Astrocyte of the spinal cord (primary cell): ENCODE data around the gene TNFRSF19.
"Not testable (repeated sequence)": the region's sequence is repeated elsewhere in the genome, so short reads cannot be mapped to it uniquely, and the experiment has no call there.

ENCODE experiments used
- DNase-seq: peaks from one replicate; pipeline ENCODE4 v3.0.0; 2011; ENCODE audit warnings: low read depth, low spot score
- H3K4me3 ChIP-seq: 2 replicates; pipeline ENCODE4 v1.5.1; 2011; ENCODE audit warnings: low read depth, mild to moderate bottlenecking, low read length, moderate library complexity
- CTCF ChIP-seq: IDR thresholded peaks from 2 replicates; pipeline ENCODE4 v1.5.1; 2012; ENCODE audit warnings: low read depth, mild to moderate bottlenecking, low read length, inconsistent platforms
- in situ Hi-C: cut with HindIII; loops from 2 replicates; pipeline ENCODE4 v1.10.0; 2017; ENCODE audit warnings: low sequenced_read_pairs

The TNFRSF19 gene

GRCh38 chr13:23570099-23570920 lies at the start of gene TNFRSF19:
TNFRSF19 (plus strand) TSS chr13:23570412; CDS start chr13:23590184, 19,772 bp downstream.
- in situ Hi-C loops: no loop called here
- no peak for TF ChIP-seq CTCF
- H3K4me3 ChIP-seq: peak within 1 kb of the TSS; percentile 43
- peak; percentile 89 for DNase-seq

GRCh38 chr13:23529926-23530325 lies 40.3 kb upstream of the TNFRSF19 start:
- H3K4me3 ChIP-seq, in situ Hi-C loops: not testable (repeated sequence)

GRCh38 chr13:23531446-23531845 lies 38.8 kb upstream of the TNFRSF19 start:
- no peak for DNase-seq
- in situ Hi-C loops: no loop called here
- TF ChIP-seq CTCF: no peak
- no peak overlapping the region for H3K4me3 ChIP-seq

More at GRCh38 chr13:23529926-23530325, 40.3 kb upstream of the TNFRSF19 start:
- DNase-seq: not testable (repeated sequence)

- DNase-seq: no peak
- no peak for TF ChIP-seq CTCF
- in situ Hi-C loops: no loop called here
Measured at GRCh38 chr13:23534090-23534489, 36.1 kb upstream of the TNFRSF19 start.

GRCh38 chr13:23541221-23541824 lies 28.9 kb upstream of the TNFRSF19 start:
- no peak for TF ChIP-seq CTCF
- H3K4me3 ChIP-seq: no peak overlapping the region
- in situ Hi-C loops: no loop called here
- DNase-seq: peak; percentile 7

More at GRCh38 chr13:23534090-23534489, 36.1 kb upstream of the TNFRSF19 start:
- H3K4me3 ChIP-seq: no peak overlapping the region

GRCh38 chr13:23544668-23545067 lies 25.5 kb upstream of the TNFRSF19 start:
- DNase-seq: no peak
- no peak for TF ChIP-seq CTCF
- H3K4me3 ChIP-seq: no peak overlapping the region
- in situ Hi-C loops: no loop called here

- TF ChIP-seq CTCF: no peak
- peak; percentile 48 for DNase-seq
- H3K4me3 ChIP-seq: peak overlapping the region; percentile 52
- in situ Hi-C loops: no loop called here
Measured at GRCh38 chr13:23547000-23547590, 23.1 kb upstream of the TNFRSF19 start.
